HG03469 (cell line): ENCODE results near the gene CLCN2.

ENCODE experiments used
- ATAC-seq: cut with Tn5 transposase; IDR thresholded peaks from one replicate; pipeline ENCODE4 v1.9.1; 2021; ENCODE audit warnings: mild to moderate bottlenecking, moderate library complexity, moderate number of reproducible peaks; ENCODE audit not compliant: unreplicated experiment

Gene CLCN2

DNA sequence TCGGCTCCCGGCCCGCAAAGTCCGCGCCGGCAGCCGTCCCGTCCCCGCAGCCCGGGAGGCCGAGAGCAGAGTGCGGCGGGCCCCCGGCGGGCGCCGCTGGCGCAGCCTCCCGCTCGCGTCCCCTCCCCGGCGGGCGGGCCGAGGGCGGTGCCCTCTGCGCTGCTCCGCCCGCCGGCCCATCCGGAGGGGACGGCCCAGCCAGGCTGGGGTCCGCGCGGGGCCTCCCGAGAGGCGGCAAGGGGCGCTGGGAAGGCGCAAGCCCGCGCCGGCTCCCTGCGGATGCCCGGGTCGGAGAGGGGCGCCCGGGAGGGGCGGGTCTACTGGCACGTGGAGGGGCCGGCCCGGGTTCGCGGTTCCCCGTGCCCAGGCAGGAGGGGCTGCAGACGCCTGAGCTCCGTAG lies at the start of gene CLCN2, which contains the start of gene POLR2H:
CLCN2 (minus strand) TSS at position 74 of the 400 bp plus-strand sequence. CDS start 126 bp downstream, outside the sequence.
POLR2H (plus strand) TSS at position 179 of the 400 bp plus-strand sequence. CDS start 1,783 bp downstream, outside the sequence.
- ATAC-seq = peak; percentile 23

DNA sequence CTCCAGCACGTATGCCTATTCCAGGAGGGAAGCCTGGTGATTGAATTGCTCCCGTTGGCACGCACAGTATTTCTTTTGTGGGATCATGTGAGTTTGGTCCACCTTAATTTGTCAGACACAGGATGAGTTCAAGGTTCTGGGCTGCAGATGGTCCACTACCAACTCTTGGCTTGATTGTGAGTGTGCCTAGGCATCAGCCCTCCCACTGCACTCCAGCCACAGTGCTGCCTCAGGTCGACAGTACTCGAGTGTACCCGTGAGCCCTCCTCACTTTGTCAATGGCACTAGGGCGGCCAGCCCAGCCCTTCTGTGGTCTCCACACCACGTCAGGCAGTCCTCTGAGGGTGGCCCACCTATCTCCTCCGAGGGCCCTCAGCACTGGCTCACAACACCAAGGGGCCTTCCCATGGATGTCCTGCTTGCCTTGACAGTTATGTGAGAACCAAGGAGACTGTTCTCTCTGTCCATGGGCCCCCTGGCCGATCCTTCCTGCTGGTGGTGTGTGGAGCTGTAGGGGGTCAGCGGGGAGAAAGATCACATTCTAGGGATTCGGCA lies 48.6 kb upstream of the CLCN2 start:
- ATAC-seq = no peak

DNA sequence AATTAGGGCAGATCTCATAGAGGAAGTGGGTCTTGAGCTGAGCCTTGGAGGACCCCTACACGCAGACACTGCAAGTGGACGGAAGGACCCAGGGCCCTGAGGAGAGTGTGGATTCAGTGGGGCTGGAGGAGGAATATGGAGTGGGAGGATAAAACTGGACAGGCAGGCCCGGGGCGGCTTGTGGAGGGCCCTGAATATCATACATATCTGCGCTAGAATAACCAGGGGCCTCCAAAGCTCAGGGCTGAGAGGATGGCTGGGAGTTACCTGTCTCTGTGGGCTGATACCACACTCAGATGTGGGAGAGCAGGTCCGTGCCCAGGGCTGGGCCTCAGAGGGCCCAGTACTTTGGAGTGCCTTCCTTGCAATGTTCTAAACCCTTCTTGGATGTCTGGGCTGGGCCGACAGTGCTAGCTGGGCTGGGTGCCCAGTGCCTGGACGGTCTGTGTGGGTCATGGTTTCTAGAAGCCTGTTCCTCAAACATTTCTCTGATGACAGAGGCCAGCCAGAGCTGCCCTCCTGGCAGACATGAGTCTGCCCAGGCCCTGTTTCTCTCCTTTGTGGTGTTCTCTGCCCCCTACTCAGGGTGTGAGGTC lies 48.0 kb upstream of the CLCN2 start:
- ATAC-seq = no peak

DNA sequence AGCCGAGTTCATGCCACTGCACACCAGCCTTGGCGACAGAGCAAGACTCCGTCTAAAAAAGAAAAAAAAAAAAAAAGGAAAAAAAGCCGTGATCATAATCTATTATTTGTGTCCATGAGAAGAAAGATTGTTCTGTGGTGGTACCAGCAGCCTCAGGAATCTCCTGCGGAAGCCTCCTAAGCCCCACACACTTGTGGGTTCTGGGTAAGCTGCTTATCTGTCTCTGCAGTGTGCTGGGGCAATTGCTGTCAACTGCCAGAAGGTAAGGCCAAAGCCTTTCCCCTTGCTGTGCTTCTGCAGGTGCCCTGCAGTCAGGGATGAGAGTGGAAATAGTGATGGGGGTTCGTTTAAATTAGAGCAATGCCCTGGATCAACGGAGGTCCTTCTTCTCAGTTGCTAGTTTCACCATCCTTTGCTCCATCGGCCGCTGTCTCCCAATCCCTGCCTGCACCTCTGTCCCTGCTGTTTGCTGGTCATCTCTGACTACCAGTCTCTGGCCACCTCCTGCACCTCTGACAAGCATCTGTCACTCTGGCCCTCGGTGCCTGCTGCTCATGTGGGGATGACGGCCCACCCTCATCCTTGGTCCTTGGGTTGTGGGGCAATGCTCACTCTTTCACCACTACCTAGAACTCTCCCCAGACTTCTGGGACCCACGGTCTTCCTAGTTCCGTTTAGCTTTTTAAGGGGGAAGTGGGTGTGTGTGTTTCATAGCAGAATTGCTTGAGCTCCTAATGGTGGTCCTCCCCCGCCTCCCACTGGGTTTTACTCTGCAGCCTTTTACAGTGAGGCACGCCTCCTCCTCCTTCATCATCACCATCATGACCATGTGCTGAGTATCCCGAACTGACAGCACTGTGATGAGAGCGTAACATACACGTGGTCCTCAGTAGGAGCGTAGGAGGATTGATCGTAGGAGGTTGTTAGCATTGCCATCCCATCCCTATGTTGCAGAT lies 43.9 kb upstream of the CLCN2 start:
- no peak for ATAC-seq

DNA sequence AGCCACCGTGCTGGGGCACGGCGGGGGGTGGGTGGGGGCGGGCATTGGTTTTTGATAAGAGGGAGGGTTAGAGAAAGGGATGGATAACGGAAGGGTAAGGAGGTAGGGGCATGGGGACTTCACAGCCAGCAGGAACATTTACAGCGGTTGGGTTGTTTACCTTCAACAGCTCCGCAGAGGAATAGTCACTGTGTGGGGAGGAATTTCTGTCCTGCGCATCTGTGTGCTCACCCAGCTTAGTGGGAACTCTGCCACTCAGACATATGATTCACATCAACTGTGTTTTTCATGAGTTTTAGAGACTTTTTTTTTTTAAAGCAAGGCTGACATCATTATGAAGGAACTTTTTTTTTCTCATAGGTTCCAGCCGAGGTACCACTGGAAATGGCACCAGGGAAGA lies 38.0 kb upstream of the CLCN2 start:
- no peak for ATAC-seq

DNA sequence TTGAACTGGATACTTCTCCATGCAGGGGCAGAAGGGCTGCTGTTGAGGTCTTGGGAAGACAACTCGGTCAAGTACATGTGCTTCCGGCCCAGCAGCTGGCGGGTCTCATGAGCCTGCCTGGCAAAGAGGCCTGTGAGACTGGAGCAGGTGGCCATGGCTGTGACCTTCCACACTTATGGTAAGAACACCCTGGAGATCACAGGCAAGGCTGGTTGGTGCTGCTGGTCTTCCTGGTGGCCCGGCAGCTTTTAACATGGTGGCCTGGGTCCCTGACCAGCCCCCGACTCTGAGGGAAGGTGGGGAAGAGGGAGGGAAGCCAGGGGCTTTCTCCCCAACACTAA lies 33.9 kb upstream of the CLCN2 start:
- no peak for ATAC-seq

DNA sequence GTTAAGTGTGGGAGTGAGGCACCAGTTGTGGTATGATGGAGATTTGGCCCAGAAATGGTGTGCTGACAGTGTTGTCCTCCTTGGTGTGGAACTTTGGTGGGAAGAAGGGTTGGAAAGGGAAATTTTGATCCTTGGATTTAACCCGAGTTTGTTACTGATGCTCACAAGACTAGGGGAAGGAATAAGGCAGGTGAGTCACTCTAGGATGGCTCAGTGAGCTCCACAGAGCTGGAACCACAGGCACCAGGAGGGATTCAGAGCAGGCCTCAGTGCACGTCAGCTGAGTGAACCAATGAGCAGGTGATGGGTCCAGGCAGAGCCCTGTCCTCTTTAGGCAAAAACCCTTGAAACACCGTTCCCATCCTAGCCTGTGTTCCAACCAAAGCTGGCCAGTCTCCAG lies 29.9 kb upstream of the CLCN2 start:
- ATAC-seq = no peak

DNA sequence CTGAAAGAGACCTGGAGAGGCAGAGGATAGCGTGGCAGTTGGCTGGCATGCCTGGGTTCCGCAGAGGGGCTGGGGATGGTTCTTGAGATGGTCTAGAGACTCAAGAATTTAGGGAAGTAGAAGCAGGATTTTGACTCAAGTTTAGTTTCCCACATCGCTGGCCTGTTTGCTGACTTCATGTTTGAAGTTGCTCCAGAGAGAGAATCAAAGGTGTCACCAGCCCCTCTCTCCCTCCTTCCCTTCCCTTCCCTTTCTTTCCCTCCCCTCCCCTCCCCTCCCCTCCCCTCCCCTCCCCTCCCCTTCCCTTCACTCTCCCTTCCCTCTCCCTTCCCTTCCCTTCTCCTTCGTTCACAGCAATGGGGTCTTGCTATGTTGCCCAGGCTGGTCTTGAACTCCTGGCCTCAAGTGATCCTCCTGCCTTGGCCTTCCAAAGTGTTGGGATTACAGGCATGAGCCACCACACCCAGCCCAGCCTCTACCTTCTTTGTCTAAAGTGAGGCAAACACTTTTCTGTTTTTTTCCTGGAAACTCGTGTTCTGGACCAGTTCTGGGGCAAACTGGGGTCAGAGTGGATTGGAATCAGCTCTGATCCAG lies 28.6 kb upstream of the CLCN2 start:
- no peak for ATAC-seq

DNA sequence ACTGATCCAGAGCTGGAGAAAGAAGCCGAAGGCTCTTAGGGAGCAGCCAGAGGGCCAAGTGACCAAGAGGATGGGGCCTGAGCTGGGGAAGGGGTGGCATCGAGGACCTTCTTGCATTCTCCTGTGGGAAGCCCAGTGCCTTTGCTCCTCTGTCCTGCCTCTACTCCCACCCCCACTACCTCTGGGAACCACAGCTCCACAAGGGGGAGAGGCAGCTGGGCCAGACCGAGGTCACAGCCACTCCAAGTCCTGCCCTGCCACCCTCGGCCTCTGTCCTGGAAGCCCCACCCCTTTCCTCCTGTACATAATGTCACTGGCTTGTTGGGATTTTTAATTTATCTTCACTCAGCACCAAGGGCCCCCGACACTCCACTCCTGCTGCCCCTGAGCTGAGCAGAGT lies 28.0 kb upstream of the CLCN2 start:
- ATAC-seq = no peak

DNA sequence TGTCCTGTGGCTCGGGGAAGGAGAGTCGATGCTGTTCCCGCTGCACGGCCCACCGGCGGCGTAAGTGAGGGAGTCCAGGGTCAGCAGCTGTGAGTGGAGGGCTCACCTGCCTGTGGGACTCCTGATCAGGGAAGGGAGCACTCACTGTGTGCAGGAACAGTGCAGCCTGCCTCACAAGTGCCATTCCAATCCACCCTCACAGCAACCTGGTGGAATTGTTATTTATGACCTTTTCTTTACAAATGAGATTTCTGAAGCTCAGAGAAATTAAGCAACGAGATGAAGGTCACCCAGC lies 27.5 kb upstream of the CLCN2 start:
- ATAC-seq = no peak

DNA sequence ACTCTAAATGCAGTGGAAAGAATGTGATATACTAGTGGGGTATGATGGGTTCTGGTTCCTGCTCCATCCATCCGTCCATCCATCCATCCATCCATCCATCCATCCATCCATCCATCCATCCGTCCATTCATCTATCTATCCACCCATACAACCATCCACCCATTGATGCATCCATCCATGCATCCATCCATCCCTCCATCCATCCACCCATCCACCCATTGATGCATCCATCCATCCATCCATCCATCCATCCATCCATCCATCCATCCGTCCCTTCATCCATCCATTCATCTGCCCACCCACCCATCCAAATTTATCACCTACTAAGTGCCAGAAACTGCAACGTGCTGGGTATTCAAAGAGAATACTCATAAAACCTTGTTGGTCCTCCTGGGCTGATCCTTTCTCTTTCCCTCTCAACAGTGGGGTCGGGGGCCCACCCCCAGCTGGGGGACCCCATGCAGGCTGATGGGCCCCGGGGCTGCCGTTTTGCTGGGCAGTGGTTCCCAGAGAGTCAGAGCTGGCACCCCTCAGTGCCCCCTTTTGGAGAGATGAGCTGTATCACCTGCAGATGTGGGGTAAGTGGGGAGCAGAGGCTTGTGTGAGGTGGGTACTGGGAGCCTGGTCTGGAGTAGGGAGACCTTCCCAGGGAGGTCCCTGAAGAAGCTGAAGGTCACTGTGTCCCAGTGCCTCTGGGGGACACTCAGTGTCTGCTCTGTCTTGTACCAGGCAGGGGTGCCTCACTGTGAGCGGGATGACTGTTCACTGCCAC lies 26.9 kb upstream of the CLCN2 start:
- ATAC-seq = no peak

DNA sequence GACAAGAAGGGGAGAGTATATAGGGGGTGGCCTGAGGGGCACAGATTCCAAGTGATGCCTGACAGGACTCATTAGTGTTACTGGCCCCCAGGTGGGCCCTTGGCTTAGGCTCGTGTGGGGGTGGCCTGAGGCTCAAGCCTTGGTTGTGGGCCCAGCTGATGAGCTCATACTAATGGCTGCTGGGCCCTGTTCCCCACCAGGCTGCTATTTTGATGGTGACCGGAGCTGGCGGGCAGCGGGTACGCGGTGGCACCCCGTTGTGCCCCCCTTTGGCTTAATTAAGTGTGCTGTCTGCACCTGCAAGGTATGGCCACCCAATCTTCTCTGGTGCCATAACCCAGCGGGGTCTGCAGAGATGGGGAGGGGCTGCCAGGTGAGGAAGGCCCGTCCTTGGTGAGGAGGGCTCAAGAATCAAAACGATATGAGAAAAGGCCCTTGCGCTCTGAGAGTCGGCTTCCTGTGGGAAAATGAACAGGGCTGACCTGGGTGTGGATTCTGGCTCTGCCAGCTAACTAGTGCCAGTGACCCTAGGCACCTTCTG lies 25.8 kb upstream of the CLCN2 start:
- no peak for ATAC-seq

DNA sequence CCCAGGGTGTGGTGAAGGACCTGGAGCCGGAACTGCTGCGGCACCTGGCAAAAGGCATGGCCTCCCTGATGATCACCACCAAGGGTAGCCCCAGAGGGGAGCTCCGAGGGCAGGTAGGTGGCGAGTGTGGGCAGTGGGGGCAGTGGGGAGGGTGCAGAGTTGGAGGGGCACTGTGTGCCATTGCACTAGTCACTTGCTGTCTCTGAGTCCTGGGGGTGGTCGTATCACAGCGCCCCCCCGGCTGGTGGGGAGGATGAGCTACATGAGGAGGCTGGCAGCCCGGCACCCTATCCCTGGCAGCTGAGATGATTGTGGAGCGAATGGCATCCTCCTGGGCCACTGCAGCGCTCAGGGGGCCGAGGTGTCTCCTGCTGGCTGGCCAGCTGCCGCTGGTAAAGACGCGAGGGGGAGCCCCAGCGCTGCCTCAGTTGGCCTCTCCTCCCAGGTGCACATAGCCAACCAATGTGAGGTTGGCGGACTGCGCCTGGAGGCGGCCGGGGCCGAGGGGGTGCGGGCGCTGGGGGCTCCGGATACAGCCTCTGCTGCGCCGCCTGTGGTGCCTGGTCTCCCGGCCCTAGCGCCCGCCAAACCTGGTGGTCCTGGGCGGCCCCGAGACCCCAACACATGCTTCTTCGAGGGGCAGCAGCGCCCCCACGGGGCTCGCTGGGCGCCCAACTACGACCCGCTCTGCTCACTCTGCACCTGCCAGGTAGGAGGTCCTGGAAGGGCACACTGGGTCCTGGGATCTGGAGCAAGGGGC lies 24.8 kb upstream of the CLCN2 start:
- ATAC-seq = no peak

DNA sequence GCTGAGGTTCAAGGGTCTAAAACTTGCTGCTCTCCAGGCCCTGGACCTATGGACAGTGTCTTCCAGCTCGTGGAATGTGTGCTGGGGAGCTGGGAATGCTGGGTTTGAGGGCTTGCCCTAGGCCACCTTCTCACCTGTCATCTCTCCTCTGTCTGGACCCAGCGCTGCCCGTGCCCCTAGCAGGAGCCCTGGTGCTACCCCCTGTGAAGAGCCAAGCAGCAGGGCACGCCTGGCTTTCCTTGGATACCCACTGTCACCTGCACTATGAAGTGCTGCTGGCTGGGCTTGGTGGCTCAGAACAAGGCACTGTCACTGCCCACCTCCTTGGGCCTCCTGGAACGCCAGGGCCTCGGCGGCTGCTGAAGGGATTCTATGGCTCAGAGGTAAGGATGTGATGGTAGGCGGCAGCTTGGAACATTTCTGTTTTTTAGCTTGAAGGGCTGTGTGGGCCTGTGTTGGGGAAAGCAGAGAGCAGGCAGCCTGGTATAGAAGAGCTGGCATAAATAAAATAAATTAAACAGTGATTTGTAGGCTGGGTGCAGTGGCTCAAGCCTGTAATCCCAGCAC lies 23.5 kb upstream of the CLCN2 start:
- ATAC-seq = no peak

DNA sequence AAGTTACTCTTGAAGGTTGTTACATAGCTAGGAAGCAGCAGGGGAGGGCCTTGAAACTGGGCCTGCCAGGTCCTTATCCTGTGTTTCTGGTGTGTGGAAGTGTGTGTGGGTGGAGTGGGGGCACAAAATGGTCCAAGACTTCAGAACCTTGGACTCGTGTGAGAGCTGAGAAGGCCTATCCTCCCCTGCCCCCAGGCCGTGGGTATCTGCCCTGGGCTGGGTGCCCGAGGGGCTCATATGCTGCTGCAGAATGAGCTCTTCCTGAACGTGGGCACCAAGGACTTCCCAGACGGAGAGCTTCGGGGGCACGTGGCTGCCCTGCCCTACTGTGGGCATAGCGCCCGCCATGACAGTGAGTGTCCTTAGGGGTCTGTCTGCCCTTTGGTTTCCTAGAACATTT lies 22.9 kb upstream of the CLCN2 start:
- ATAC-seq = no peak

DNA sequence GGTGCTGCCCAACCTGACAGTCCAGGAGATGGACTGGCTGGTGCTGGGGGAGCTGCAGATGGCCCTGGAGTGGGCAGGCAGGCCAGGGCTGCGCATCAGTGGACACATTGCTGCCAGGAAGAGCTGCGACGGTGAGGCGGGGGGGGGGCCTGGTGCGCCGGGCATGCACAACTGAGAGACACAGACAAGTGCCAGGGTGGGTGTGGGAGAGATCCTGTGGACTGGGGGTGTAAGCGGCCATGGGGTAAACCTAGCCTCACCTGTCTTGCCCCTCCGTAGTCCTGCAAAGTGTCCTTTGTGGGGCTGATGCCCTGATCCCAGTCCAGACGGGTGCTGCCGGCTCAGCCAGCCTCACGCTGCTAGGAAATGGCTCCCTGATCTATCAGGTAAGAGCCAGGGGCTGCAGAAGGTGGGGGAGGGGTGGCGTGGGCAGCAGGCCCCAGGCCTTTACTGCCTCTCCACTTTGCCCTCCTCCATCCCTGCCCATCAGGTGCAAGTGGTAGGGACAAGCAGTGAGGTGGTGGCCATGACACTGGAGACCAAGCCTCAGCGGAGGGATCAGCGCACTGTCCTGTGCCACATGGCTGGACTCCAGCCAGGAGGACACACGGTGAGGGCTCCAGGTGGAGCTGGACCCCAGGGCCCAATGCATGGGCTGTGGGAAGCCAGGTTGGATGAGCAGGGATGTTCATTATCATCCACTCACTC lies 21.8 kb upstream of the CLCN2 start:
- no peak for ATAC-seq

DNA sequence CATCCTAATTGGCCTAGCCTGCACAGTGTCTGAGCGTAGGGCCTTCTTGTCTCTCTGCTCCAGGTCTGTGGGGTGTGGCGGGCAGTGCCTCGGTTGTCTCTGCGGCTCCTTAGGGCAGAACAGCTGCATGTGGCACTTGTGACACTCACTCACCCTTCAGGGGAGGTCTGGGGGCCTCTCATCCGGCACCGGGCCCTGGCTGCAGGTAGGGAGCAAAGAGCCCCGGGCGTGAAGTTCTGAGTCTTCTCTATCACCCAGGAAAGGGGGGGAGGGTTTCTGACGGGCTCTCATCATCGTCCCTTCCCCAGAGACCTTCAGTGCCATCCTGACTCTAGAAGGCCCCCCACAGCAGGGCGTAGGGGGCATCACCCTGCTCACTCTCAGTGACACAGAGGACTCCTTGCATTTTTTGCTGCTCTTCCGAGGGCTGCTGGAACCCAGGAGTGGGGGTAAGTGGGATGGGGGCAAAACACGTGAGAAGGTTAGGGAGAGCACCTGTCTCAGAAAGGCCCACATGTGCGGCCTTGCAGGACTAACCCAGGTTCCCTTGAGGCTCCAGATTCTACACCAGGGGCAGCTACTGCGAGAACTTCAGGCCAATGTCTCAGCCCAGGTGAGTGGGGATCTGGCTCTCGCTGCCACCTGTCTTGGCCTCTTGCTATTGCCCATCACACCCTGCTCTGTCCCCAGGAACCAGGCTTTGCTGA lies 21.1 kb upstream of the CLCN2 start:
- ATAC-seq = no peak
